Measurements from ENCODE around the gene IGF1.

DNA sequence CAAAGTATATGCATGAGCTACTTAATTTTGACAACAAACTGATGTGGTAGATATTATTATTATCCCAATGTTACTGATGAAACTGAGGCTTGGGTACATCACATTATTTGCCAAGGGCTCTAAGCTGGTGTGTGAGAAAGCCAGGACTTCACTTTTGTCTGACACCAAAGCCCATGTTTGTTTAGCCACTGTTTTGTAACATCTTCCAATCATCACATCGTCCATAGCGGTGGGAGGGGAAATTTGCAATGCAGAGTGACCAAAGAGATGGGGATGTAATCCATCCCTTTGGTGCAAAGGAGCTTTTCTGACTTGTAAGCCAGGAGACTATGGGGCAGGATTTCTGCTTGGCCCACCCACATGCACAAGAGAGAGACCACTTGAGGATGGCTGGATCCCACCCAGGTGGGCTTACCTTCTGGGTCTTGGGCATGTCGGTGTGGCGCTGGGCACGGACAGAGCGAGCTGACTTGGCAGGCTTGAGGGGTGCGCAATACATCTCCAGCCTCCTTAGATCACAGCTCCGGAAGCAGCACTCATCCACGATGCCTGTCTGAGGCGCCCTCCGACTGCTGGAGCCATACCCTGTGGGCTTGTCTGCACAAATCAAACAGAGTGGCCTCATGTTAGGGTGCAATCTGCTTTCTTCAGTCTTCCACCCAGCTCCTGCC is 61.1 kb downstream of the IGF1 start:
- TF ChIP-seq, protein P1, sequence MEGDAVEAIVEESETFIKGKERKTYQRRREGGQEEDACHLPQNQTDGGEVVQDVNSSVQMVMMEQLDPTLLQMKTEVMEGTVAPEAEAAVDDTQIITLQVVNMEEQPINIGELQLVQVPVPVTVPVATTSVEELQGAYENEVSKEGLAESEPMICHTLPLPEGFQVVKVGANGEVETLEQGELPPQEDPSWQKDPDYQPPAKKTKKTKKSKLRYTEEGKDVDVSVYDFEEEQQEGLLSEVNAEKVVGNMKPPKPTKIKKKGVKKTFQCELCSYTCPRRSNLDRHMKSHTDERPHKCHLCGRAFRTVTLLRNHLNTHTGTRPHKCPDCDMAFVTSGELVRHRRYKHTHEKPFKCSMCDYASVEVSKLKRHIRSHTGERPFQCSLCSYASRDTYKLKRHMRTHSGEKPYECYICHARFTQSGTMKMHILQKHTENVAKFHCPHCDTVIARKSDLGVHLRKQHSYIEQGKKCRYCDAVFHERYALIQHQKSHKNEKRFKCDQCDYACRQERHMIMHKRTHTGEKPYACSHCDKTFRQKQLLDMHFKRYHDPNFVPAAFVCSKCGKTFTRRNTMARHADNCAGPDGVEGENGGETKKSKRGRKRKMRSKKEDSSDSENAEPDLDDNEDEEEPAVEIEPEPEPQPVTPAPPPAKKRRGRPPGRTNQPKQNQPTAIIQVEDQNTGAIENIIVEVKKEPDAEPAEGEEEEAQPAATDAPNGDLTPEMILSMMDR (IDR thresholded peaks at IDR 0.05) = no peak
- TF ChIP-seq POLR2A (IDR thresholded peaks at IDR 0.05) = no peak
